GM19372 (cell line): ENCODE data around the gene MRPL44.
"Not testable (repeated sequence)": the region's sequence is repeated elsewhere in the genome, so short reads cannot be mapped to it uniquely, and the experiment has no call there.

Experiments
- ATAC-seq: cut with Tn5 transposase; IDR thresholded peaks from one replicate; pipeline ENCODE4 v1.9.1; 2021; ENCODE audit warnings: mild to moderate bottlenecking, low read depth, moderate library complexity; ENCODE audit not compliant: unreplicated experiment

The MRPL44 gene

DNA sequence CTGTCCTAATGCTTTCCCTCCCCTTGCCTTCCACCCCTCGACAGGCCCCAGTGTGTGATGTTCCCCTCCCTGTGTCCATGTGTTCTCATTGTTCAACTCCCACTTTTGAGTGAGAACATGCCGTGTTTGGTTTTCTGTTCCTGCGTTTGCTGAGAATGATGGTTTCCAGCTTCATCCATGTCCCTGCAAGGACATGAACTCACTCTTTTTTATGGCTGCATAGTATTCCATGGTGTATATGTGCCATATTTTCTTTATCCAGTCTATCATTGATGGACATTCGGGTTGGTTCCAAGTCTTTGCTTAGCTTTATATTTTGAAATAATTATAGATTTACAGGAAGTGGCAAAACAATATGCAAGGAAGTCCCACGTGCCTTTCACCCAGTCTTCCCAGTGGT lies 43.4 kb downstream of the MRPL44 start:
- not testable (repeated sequence) for ATAC-seq

DNA sequence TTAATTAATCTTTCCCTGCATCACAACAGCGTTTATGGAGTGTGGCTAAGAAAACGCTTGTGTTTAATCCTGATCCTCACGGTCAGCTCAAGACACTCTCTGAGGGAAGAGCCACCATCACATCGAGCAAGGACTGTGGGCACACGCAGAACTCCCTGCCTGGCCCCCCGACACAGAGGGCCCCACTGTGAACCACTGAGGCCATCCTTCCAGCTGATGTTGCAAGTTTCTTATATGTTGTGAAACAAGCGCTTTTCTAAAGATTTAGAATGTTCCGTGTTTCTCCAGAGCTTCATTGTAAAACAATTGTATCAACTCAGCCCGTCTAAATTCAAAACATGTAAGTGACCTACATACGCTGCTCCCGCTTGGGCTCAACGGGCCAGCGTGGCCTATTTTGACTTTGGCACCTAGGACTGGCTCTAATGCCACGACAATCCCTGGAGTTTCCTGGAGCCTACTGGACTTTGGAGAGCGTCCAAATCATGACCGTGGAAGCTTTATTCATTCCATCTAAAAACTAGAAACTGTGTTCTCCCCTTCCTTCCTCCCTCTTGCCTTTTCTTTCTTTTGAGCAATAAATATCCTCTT lies 46.9 kb downstream of the MRPL44 start:
- ATAC-seq: no peak

DNA sequence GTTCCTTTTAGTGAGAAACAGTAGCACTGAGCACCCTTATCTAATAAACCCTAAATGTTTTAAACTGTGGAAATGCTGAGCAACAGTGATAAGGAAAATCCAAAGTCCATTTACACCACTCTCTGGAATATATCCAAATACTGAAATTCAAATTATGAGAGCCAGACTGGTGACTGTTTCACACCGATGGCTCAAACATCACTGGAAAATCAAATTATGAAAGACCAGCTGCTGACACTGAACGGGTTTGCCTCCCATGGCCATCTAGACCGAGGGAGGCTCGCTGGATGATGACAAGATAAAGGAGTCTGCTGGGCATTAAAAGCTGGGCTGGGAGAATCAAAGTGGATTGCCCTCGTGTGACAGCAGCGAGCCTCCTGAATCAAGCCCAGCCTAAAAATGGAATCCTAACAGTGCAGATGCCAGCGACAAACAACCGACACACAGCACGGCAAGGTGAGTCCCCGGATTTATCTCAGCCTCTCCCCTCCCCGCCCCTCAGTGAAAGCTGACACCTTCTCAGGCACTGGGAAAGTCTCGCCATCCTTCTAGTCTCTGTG lies 51.5 kb downstream of the MRPL44 start:
- ATAC-seq: no peak

DNA sequence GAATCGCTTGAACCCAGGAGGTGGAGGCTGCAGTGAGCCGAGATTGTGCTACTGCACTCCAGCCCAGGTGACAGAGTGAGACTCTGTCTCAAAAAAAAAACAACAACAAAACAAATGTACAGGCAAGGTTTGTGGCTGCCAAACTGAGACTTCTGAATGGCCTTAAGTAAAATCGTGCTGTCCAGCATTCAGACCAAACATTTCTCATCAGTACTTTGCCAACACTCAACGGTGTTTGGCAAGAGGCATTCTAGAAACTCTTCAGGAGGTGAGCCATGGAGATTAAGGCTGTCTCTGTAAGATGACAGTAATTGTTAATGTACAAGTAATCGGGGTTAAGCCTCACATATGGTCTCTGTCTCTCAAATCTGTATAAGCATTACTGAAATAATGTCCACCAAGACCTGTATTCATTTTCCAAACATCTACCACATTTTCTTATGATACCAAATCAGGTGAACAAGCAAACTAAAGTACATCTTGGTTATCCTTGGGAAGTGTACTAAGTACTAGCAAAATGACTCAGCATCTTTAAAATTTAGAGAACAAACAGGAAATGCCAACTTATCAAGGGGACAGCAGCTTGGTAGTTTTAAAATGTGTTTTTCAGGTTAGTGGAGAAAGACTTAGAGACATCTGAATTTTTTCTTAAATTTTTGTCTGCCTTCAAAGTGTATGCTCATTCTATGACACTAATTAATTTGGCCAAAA lies 52.5 kb downstream of the MRPL44 start:
- no peak for ATAC-seq

- no peak for ATAC-seq
Observed at GRCh38 chr2:224011837-224012236, 54.6 kb downstream of the MRPL44 start.

- no peak for ATAC-seq
Observed at GRCh38 chr2:224014336-224014735, 57.1 kb downstream of the MRPL44 start.

GRCh38 chr2:224016963-224017362 lies 59.7 kb downstream of the MRPL44 start:
- no peak for ATAC-seq
